ENCODE measurements around the gene UFD1. TPM values are rescaled to one million over a fixed set of nuclear protein-coding genes. Genes with fewer than 3 reads are reported as not detected.

The UFD1 gene
- total RNA-seq, 1 donor from 2014 or later, result 48.0 TPM

- TF ChIP-seq, protein P1, sequence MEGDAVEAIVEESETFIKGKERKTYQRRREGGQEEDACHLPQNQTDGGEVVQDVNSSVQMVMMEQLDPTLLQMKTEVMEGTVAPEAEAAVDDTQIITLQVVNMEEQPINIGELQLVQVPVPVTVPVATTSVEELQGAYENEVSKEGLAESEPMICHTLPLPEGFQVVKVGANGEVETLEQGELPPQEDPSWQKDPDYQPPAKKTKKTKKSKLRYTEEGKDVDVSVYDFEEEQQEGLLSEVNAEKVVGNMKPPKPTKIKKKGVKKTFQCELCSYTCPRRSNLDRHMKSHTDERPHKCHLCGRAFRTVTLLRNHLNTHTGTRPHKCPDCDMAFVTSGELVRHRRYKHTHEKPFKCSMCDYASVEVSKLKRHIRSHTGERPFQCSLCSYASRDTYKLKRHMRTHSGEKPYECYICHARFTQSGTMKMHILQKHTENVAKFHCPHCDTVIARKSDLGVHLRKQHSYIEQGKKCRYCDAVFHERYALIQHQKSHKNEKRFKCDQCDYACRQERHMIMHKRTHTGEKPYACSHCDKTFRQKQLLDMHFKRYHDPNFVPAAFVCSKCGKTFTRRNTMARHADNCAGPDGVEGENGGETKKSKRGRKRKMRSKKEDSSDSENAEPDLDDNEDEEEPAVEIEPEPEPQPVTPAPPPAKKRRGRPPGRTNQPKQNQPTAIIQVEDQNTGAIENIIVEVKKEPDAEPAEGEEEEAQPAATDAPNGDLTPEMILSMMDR (IDR thresholded peaks at IDR 0.05; ENCODE audit: partially characterized antibody, unreplicated experiment), result no peak
- DNase-seq, result no peak
- Mint-ChIP-seq H3K36me3 (ENCODE audit: unreplicated experiment) (no peaks in the 10 kb centered on the region), H3K9me3 (ENCODE audit: unreplicated experiment) (peaks cover 4% of the 10 kb centered on the region), H3K4me1 (ENCODE audit: low read depth, unreplicated experiment) (no peaks in the 10 kb centered on the region), H3K27me3 (ENCODE audit: unreplicated experiment) (peaks cover 2% of the 10 kb centered on the region), H3K27ac (ENCODE audit: unreplicated experiment) (no peak overlapping the region), H3K4me3 (ENCODE audit: unreplicated experiment) (no peak overlapping the region)
These were observed 4.7 kb upstream of the UFD1 start for GRCh38 chr22:19483481-19484244.

GRCh38 chr22:19482297-19482696, 3.3 kb upstream of the UFD1 start:
- peaks cover 3% of the 10 kb centered on the region for H3K4me1 Mint-ChIP-seq (ENCODE audit: low read depth, unreplicated experiment)
- H3K27ac Mint-ChIP-seq (ENCODE audit: unreplicated experiment), result no peak overlapping the region
- no peak overlapping the region for H3K4me3 Mint-ChIP-seq (ENCODE audit: unreplicated experiment)
- H3K36me3 Mint-ChIP-seq (ENCODE audit: unreplicated experiment), result no peaks in the 10 kb centered on the region
- peaks cover 4% of the 10 kb centered on the region for H3K9me3 Mint-ChIP-seq (ENCODE audit: unreplicated experiment)
- TF ChIP-seq, protein P1 (IDR thresholded peaks at IDR 0.05; ENCODE audit: partially characterized antibody, unreplicated experiment), result no peak
- no peak for DNase-seq
- peaks cover 2% of the 10 kb centered on the region for H3K27me3 Mint-ChIP-seq (ENCODE audit: unreplicated experiment)

GRCh38 chr22:19480789-19481188, 1.8 kb upstream of the UFD1 start:
- peak overlapping the region; percentile 94 for H3K4me3 Mint-ChIP-seq (ENCODE audit: unreplicated experiment)
- DNase-seq, result no peak
- peaks cover 7% of the 10 kb centered on the region for H3K4me1 Mint-ChIP-seq (ENCODE audit: low read depth, unreplicated experiment)
- H3K9me3 Mint-ChIP-seq (ENCODE audit: unreplicated experiment), result peaks cover 4% of the 10 kb centered on the region
- peaks cover 2% of the 10 kb centered on the region for H3K27me3 Mint-ChIP-seq (ENCODE audit: unreplicated experiment)
- no peaks in the 10 kb centered on the region for H3K36me3 Mint-ChIP-seq (ENCODE audit: unreplicated experiment)
- H3K27ac Mint-ChIP-seq (ENCODE audit: unreplicated experiment), result no peak overlapping the region
- TF ChIP-seq, protein P1 (IDR thresholded peaks at IDR 0.05; ENCODE audit: partially characterized antibody, unreplicated experiment), result no peak

GRCh38 chr22:19480173-19480568, 1.2 kb upstream of the UFD1 start:
- TF ChIP-seq, protein P1 (IDR thresholded peaks at IDR 0.05; ENCODE audit: partially characterized antibody, unreplicated experiment), result no peak
- H3K4me1 Mint-ChIP-seq (ENCODE audit: low read depth, unreplicated experiment), result peaks cover 8% of the 10 kb centered on the region
- H3K4me3 Mint-ChIP-seq (ENCODE audit: unreplicated experiment), result peak overlapping the region; percentile 94
- DNase-seq, result no peak
- no peaks in the 10 kb centered on the region for H3K36me3 Mint-ChIP-seq (ENCODE audit: unreplicated experiment)
- H3K27ac Mint-ChIP-seq (ENCODE audit: unreplicated experiment), result peak overlapping the region; percentile 54
- H3K27me3 Mint-ChIP-seq (ENCODE audit: unreplicated experiment), result peaks cover 2% of the 10 kb centered on the region
- H3K9me3 Mint-ChIP-seq (ENCODE audit: unreplicated experiment), result peaks cover 4% of the 10 kb centered on the region

Measured in glutamatergic neuron (in vitro differentiated cells).